K562 (cell line): ENCODE measurements around the gene PRICKLE3. TPM values are rescaled to one million over a fixed set of nuclear protein-coding genes. Genes with fewer than 3 reads are reported as not detected.

ENCODE experiments used
- ATF7 ChIP-seq: fragments of 450-650 bp; IDR thresholded peaks from 2 replicates; pipeline ENCODE4 v1.7.1; 2014; ENCODE audit warnings: mild to moderate bottlenecking, moderate library complexity
- CHD2 ChIP-seq: IDR thresholded peaks from 2 replicates; pipeline ENCODE4 v1.6.1; 2011; ENCODE audit warnings: low read depth, low read length
- DPF2 ChIP-seq: fragments of 450-650 bp; IDR thresholded peaks from 2 replicates; pipeline ENCODE4 v1.6.1; 2016
- E2F6 ChIP-seq, 2 experiments: IDR thresholded peaks; 2 replicates each; pipeline ENCODE4 v1.6.1; 2011; ENCODE audit warnings: borderline replicate concordance in 1 of 2, control low read depth in 1 of 2, low read depth in 1 of 2, low read length in 1 of 2, mild to moderate bottlenecking in 1 of 2, mixed read lengths in 1 of 2, moderate library complexity in 1 of 2; ENCODE audit not compliant: insufficient read depth in 1 of 2, insufficient read length in 1 of 2, poor library complexity in 1 of 2, severe bottlenecking in 1 of 2; ENCODE audit errors: extremely low read depth in 1 of 2
- EP400 ChIP-seq: fragments of 450-650 bp; IDR thresholded peaks from 2 replicates; pipeline ENCODE4 v1.6.1; 2017; ENCODE audit warnings: antibody characterized with exemption, mild to moderate bottlenecking, moderate library complexity
- GABPB1 ChIP-seq: sonication (generic); formaldehyde crosslinking; IDR thresholded peaks from 2 replicates; pipeline ENCODE4 v1.8.0; 2022; ENCODE audit warnings: mild to moderate bottlenecking, missing genetic modification reagents
- HBP1 ChIP-seq: fragments of 450-650 bp; formaldehyde crosslinking; IDR thresholded peaks from 2 replicates; pipeline ENCODE4 v1.4.0; 2022; ENCODE audit warnings: missing genetic modification characterization
- JUNB ChIP-seq: fragments of 450-650 bp; formaldehyde crosslinking; conservative IDR thresholded peaks from 2 replicates; pipeline ENCODE4 v1.4.0; 2020; ENCODE audit warnings: mild to moderate bottlenecking
- MXI1 ChIP-seq: IDR thresholded peaks from 2 replicates; pipeline ENCODE4 v1.6.1; 2011; ENCODE audit warnings: low read depth, mild to moderate bottlenecking, improper control_type of control experiment, low read length
- MYBL2 ChIP-seq, 2 experiments: fragments of 450-650 bp in 1 of 2; sonication (generic) in 1 of 2; formaldehyde crosslinking in 1 of 2; IDR thresholded peaks; 2 replicates each; pipeline versions ENCODE4 v1.6.1 to v1.8.1; 2017 to 2022; ENCODE audit warnings: borderline replicate concordance in 1 of 2, inconsistent platforms in 1 of 2, low read depth in 1 of 2, mild to moderate bottlenecking in 1 of 2, missing genetic modification reagents in 1 of 2, moderate library complexity in 1 of 2
- NONO ChIP-seq, 2 experiments: fragments of 200-400 bp in 1 of 2; fragments of 450-650 bp in 1 of 2; formaldehyde crosslinking in 1 of 2; IDR thresholded peaks; 2 replicates each; pipeline ENCODE4 v1.6.1; 2017; ENCODE audit warnings: low read depth in 2 of 2, mild to moderate bottlenecking in 2 of 2, moderate library complexity in 2 of 2, low read length in 1 of 2
- NRF1 ChIP-seq, 2 experiments: fragments of 450-650 bp; IDR thresholded peaks in 1 of 2; conservative IDR thresholded peaks in 1 of 2; 2 replicates each; pipeline ENCODE4 v1.6.1; 2014; ENCODE audit warnings: mild to moderate bottlenecking in 2 of 2
- PKNOX1 ChIP-seq: fragments of 450-650 bp; IDR thresholded peaks from 2 replicates; pipeline ENCODE4 v1.6.1; 2016
- SMAD4 ChIP-seq: fragments of 250-450 bp; sonication (Bioruptor Pico); conservative IDR thresholded peaks from 2 replicates; pipeline ENCODE4 v1.8.0; 2021; ENCODE audit warnings: inconsistent platforms, mild to moderate bottlenecking, moderate library complexity
- SMC3 ChIP-seq: conservative IDR thresholded peaks from 2 replicates; pipeline ENCODE4 v1.6.1; 2011; ENCODE audit warnings: low read depth, low read length, improper control_type of control experiment; ENCODE audit not compliant: insufficient read depth
- ZBTB9 ChIP-seq: fragments of 450-650 bp; formaldehyde crosslinking; IDR thresholded peaks from 2 replicates; pipeline ENCODE4 v1.4.0; 2020; ENCODE audit warnings: mild to moderate bottlenecking, moderate library complexity
- ZC3H4 ChIP-seq: sonication (generic); formaldehyde crosslinking; IDR thresholded peaks from 2 replicates; pipeline ENCODE4 v1.9.0; 2021; ENCODE audit warnings: missing genetic modification reagents, borderline replicate concordance
- ZNF165 ChIP-seq: fragments of 250-450 bp; sonication (Bioruptor Pico); IDR thresholded peaks from 2 replicates; pipeline ENCODE4 v1.4.0; 2020; ENCODE audit warnings: borderline replicate concordance
- ZNF740 ChIP-seq, 3 experiments: fragments of 200-800 bp in 1 of 3; sonication (Bioruptor generic) in 1 of 3; sonication (generic) in 1 of 3; formaldehyde crosslinking in 1 of 3; IDR thresholded peaks; 2 replicates each; pipeline versions ENCODE4 v1.6.1 to v1.8.0; 2016 to 2022; ENCODE audit warnings: mild to moderate bottlenecking in 2 of 3, missing compliant biosample characterization in 2 of 3, missing genetic modification characterization in 2 of 3, missing genetic modification reagents in 1 of 3
- polyA plus RNA-seq, 8 experiments: library from polyadenylated mRNA; depleted of rRNA in 4 of 8; stranded (reverse) in 5 of 8; unstranded in 3 of 8; fragments of >200 nt; fragmentation: Nextera tagmentation in 2 of 8; fragmentation: Illumina TruSeq in 1 of 8; extraction: Ambion mirVana in 2 of 8; extraction: Trizol in 1 of 8; gene quantifications; 2 replicates each; pipeline versions ENCODE4 v1.2.1 to v1.2.3, GENCODE V29; 2011 to 2014; ENCODE audit warnings: inconsistent platforms in 1 of 8, missing spikeins in 1 of 8
- total RNA-seq, 7 experiments: library from RNA; depleted of rRNA in 6 of 7; stranded (reverse); fragments of >200 nt in 6 of 7; fragmentation: Illumina TruSeq in 2 of 7; extraction: Trizol in 2 of 7; gene quantifications; 2 replicates each; pipeline versions ENCODE4 v1.2.1 to v1.2.3, GENCODE V29; 2011 to 2021; ENCODE audit warnings: low replicate concordance in 1 of 7

The PRICKLE3 gene
- total and polyA plus RNA-seq, 9 of the 15 experiments (the other 6 are each of a cell fraction or from before 2014, with no cell fraction given) = 1.1 to 44.3 (median 14.0) TPM

GRCh38 chrX:49163555-49164419, 22.4 kb downstream of the PRICKLE3 start (continued):
- TF ChIP-seq SMAD4 (CRISPR knock-in tag) = peak; percentile 21; the same call in 1 of the 2 replicates
- no peak for TF ChIP-seq JUNB (CRISPR knock-in tag)
- 0 out of 2 replicates have a peak, but pooled peaks have one; percentile 12 for TF ChIP-seq DPF2
- TF ChIP-seq EP400 = peak; percentile 49; the same call in 1 of the 2 replicates
- TF ChIP-seq SMC3 = 0 out of 2 replicates have a peak, but pooled peaks have one; percentile 13
- no peak for TF ChIP-seq ZC3H4 (CRISPR knock-in tag)
- peak; percentile 95 for TF ChIP-seq ATF7
- peak in 1 of 2 experiments; percentile 38 for TF ChIP-seq E2F6 (IDR thresholded peaks at IDR 0.05; ENCODE audit: borderline replicate concordance in 1 of 2, extremely low read depth in 1 of 2, insufficient read depth in 1 of 2, insufficient read length in 1 of 2, low read depth in 1 of 2, low read length in 1 of 2, poor library complexity in 1 of 2, severe bottlenecking in 1 of 2)
- 0 out of 2 replicates have a peak, but pooled peaks have one; percentile 56 for TF ChIP-seq ZBTB9 (CRISPR knock-in tag)
- no peak for TF ChIP-seq MYBL2 (IDR thresholded peaks at IDR 0.05; ENCODE audit: low read depth)
- no peak for TF ChIP-seq MYBL2 (CRISPR knock-in tag; IDR thresholded peaks at IDR 0.05; ENCODE audit: borderline replicate concordance)
- TF ChIP-seq HBP1 (CRISPR knock-in tag) = no peak
- peak; percentile 90 for TF ChIP-seq PKNOX1
- TF ChIP-seq ZNF740 (CRISPR knock-in tag; IDR thresholded peaks at IDR 0.05) = no peak
- 0 out of 4 replicates have a peak, but pooled peaks of 1 of the 2 experiments have one; percentile 25 for TF ChIP-seq ZNF740 (tag; IDR thresholded peaks at IDR 0.05)
- peak; percentile 90 to 92 for TF ChIP-seq NRF1 (conservative IDR thresholded peaks at IDR 0.05 in 1 of 2, IDR thresholded peaks at IDR 0.05 in 1 of 2)
- no peak for TF ChIP-seq ZNF165
- TF ChIP-seq GABPB1 = 0 out of 2 replicates have a peak, but pooled peaks have one; percentile 11
- no peak for TF ChIP-seq CHD2
- peak in 1 of 2 experiments; percentile 96; a peak in 2 of 4 replicates for TF ChIP-seq NONO (IDR thresholded peaks at IDR 0.05; ENCODE audit: low read depth in 2 of 2, low read length in 1 of 2)
- TF ChIP-seq MXI1 = no peak
